Aorta (tissue), 5 donors: ENCODE data around the gene SGMS2. TPM values are rescaled to one million over a fixed set of nuclear protein-coding genes. Genes with fewer than 3 reads are reported as not detected.

Source experiments
- ATAC-seq: fragments of 200-7000 bp; cut with Tn5 transposase; one replicate; pipeline ENCODE4 v1.9.1; 2022; ENCODE audit warnings: moderate library complexity; ENCODE audit not compliant: low FRiP score
- DNase-seq, 2 donors: peaks; one replicate each; pipeline ENCODE4 v3.0.0-alpha.2; 2020
- H3K27ac ChIP-seq, 2 donors: one replicate each; pipeline ENCODE4 v1.5.1; 2013; ENCODE audit warnings: low read length in 2 of 2, mild to moderate bottlenecking in 2 of 2, moderate library complexity in 2 of 2, control low read depth in 1 of 2, inconsistent platforms in 1 of 2, low read depth in 1 of 2
- H3K27me3 ChIP-seq, 2 donors: one replicate each; pipeline ENCODE4 v1.6.1; 2013; ENCODE audit warnings: control low read depth in 1 of 2, low read length in 1 of 2, mild to moderate bottlenecking in 1 of 2, moderate library complexity in 1 of 2; ENCODE audit not compliant: insufficient read depth in 2 of 2, control insufficient read depth in 1 of 2
- H3K36me3 ChIP-seq, 2 donors: one replicate each; pipeline ENCODE4 v1.6.1; 2013; ENCODE audit warnings: control low read depth in 1 of 2, low read length in 1 of 2, mild to moderate bottlenecking in 1 of 2; ENCODE audit not compliant: insufficient read depth in 2 of 2, control insufficient read depth in 1 of 2
- H3K4me1 ChIP-seq, 2 donors: one replicate each; pipeline ENCODE4 v1.6.1; 2013; ENCODE audit warnings: low read length in 2 of 2, control low read depth in 1 of 2, mild to moderate bottlenecking in 1 of 2, moderate library complexity in 1 of 2; ENCODE audit not compliant: insufficient read depth in 2 of 2, control insufficient read depth in 1 of 2
- H3K4me3 ChIP-seq, 2 donors: one replicate each; pipeline ENCODE4 v1.5.1; 2013; ENCODE audit warnings: low read length in 2 of 2, control low read depth in 1 of 2, mild to moderate bottlenecking in 1 of 2
- H3K9me3 ChIP-seq: one replicate; pipeline ENCODE4 v1.6.1; 2013; ENCODE audit warnings: mild to moderate bottlenecking, low read length; ENCODE audit not compliant: control insufficient read depth
- WGBS, 2 donors: extraction: QIAGEN DNeasy Blood & Tissue Kit; methylation state at CpG; one replicate each; pipeline ENCODE4 v1.1.7; 2013; 5-methylcytosine and 5-hydroxymethylcytosine counted together
- intact Hi-C, 2 donors: fragments of 100-400 bp; cut with DNase I; formaldehyde crosslinking; loops; one replicate each; pipeline versions ENCODE4 v1.14.2 to v1.15.0; 2022
- polyA plus RNA-seq, 2 donors: library from polyadenylated mRNA; stranded (reverse); fragments of 200-250 nt; gene quantifications; one replicate each; pipeline ENCODE4 v1.2.3, GENCODE V29; 2013
- total RNA-seq, 2 donors: library from RNA; stranded (reverse); fragmentation: NEBNext Ultra II Directional; extraction: Animal tissue kit (Norgen Biotek cat#: 25700); gene quantifications; one replicate each; pipeline ENCODE4 v1.2.1, GENCODE V29; 2021
- donor health status: healthy with polysubstance abuse.
- donor health status: Bipolar disorder and iron deficiency.
- donor health status: DM: no; HTN: no; CAD: no.
- donor health status: DM: no; HTN: no; CAD: no.
- donor health status: DM: yes; HTN: yes; CAD: no.

The SGMS2 gene
- total and polyA plus RNA-seq, 4 donors: 4.3 to 50.2 (median 24.5) TPM

DNA sequence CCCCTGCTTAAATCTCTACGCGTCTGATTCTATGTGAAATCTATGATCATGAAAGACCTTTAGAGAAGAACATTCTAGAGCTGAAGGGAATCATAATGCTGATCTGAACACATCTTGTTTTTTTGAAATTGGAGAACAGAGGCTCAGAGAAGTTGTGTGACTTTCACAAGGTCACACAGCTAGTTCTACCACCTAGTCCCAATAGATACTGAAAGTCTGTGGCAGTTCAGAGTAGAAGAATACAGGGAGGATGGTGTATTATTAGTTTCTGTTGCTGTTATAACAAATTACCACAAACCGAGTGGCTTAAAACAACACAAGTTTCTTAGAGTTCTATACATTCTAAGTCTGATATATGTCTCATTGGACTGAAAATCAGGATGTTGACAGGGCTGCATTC, 121.1 kb downstream of the SGMS2 start:
- H3K27me3 ChIP-seq: no peaks in the 10 kb centered on the region
- intact Hi-C loops: no loop called here

DNA sequence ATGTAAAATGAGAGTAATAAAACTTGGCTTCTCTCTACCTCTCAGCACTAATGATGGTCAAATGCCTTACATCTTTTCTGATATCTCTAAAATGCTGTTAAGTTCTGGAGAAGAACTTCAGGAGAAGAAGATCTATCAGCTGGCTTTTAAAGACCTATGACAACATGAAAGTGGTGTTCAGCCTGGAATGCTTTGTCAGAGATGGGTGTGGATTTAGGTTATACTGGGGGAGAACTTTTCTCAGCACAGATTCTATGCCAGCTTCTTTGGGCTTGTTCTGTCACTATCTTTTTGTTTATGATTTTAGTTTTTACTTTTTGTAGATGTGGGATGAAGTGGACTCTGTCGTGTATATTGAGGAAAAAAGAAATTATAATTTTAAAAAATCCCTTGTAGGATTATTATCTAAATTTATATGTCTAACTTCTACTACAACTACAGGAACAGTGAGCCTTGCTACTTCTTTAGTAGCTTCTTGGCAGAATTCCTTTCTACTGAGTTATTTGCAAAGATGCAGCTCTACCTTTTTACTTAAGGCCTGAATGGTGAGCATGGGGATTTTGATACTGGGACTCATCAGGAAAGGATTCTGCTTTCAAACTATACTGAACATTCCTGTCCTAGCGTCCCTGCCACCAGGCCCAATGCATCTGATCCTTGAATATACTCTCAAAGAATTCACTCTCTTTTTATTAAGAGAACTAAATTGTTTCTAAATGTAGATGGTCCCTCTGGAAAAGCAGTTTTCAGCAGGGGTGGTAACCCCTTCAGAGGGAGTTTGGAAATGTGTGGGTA, 126.2 kb downstream of the SGMS2 start:
- H3K27me3 ChIP-seq: no peaks in the 10 kb centered on the region
- no peak for ATAC-seq
- H3K4me3 ChIP-seq: no peak overlapping the region
- intact Hi-C loops: no loop called here
- no peak for DNase-seq
- WGBS, 2 donors: 86 to 88% methylated on average over 2 of the region's 2 CpGs
- peaks cover 0 to 13% of the 10 kb centered on the region in 2 donors for H3K36me3 ChIP-seq
- H3K27ac ChIP-seq: no peak overlapping the region
- H3K9me3 ChIP-seq: no peaks in the 10 kb centered on the region
- no peaks in the 10 kb centered on the region for H3K4me1 ChIP-seq

More for the DNA sequence above, 121.1 kb downstream of the SGMS2 start:
- DNase-seq (no peak), ATAC-seq (no peak)
- peaks cover 0 to 9% of the 10 kb centered on the region in 2 donors for H3K36me3 ChIP-seq
- no peak overlapping the region for H3K4me3 ChIP-seq
- H3K9me3 ChIP-seq: no peaks in the 10 kb centered on the region
- no peaks in the 10 kb centered on the region for H3K4me1 ChIP-seq
- WGBS, 2 donors: 88 to 89% methylated on average over 3 of the region's 3 CpGs
- no peak overlapping the region for H3K27ac ChIP-seq

DNA sequence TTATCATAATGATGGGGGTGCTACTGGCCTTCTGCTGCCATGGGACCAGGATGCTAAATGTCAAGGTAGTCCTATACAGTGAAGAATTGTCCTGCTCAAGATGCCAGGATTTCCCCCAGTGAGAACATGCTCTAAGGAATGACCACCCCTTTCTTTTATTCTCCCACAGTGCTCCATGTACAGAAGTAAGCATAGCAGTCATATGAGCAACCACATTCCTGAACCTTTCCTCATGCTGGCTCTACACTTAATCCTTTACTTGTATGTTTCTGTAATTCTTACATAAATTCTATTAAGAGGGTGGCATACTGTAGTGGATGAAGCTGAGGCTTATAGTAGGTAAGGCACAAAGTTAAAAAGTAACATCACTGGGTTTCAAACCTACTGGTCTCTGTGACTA, 126.8 kb downstream of the SGMS2 start:
- DNase-seq: no peak
- Histone ChIP-seq H3K27ac (no peak overlapping the region), H3K4me3 (no peak overlapping the region), H3K27me3 (no peaks in the 10 kb centered on the region), H3K36me3 (peaks cover 0 to 13% of the 10 kb centered on the region in 2 donors), H3K4me1 (no peaks in the 10 kb centered on the region), H3K9me3 (no peaks in the 10 kb centered on the region)
- ATAC-seq: no peak
- intact Hi-C loops: no loop called here

DNA sequence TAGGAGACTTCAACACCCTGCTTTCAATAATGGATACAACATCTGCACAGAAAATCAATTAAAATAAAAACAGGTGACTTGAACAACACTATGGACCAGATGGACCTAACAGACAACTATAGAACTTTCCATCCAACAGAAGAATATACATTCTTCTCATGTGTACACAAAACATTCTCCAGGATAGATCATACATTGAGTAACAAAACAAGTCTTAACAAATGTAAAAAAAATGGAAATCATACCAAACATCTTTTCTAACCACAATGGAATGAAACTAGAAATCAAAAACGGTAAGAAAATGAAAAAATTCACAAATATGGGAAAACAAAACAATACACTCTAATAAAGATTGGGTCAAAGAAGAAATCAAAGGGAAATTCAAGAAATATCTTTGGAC, 131.3 kb downstream of the SGMS2 start:
- Histone ChIP-seq H3K4me3 (no peak overlapping the region), H3K9me3 (peaks cover 1% of the 10 kb centered on the region), H3K36me3 (peaks cover 0 to 6% of the 10 kb centered on the region in 2 donors), H3K27me3 (no peaks in the 10 kb centered on the region), H3K27ac (no peak overlapping the region), H3K4me1 (no peaks in the 10 kb centered on the region)
- WGBS, 2 donors: 60 to 68% methylated on average over 1 of the region's 1 CpG
- ATAC-seq: no peak
- DNase-seq: no peak
- intact Hi-C loops: no loop called here

Other genes with a start within 250 kb of the SGMS2 start
- 10 to 100 TPM; 32.8 to 38.5 TPM for gene PAPSS1, start 104.7 kb upstream of the SGMS2 start, total RNA-seq
- gene PAPSS1, start 104.7 kb upstream of the SGMS2 start, polyA plus RNA-seq: 10 to 100 TPM; 20.4 to 29.4 TPM
- gene CYP2U1, start 106.6 kb downstream of the SGMS2 start, total RNA-seq: 10 to 100 TPM; 13.8 to 16.7 TPM
- gene CYP2U1, start 106.6 kb downstream of the SGMS2 start, polyA plus RNA-seq: 1 to 10 TPM; 5.3 to 8.5 TPM
- gene HADH, start 165.0 kb downstream of the SGMS2 start, total RNA-seq: 10 to 100 TPM; 38.2 to 79.2 TPM
- gene HADH, start 165.0 kb downstream of the SGMS2 start, polyA plus RNA-seq: 10 to 100 TPM; 45.4 to 67.6 TPM